ENCODE data around the gene MTHFD2L.
"Not testable (repeated sequence)": the region's sequence is repeated elsewhere in the genome, so short reads cannot be mapped to it uniquely, and the experiment has no call there.

Gene MTHFD2L

GRCh38 chr4:74331944-74332343 lies 174.0 kb downstream of the MTHFD2L start:
- no peak for DNase-seq (ENCODE audit: low read depth, low spot score)

- no peak for DNase-seq (ENCODE audit: low read depth, low spot score)
Observed at GRCh38 chr4:74334636-74335035, 176.7 kb downstream of the MTHFD2L start.

GRCh38 chr4:74335341-74336021 lies 177.6 kb downstream of the MTHFD2L start:
- no peak for DNase-seq (ENCODE audit: low read depth, low spot score)

- no peak for DNase-seq (ENCODE audit: low read depth, low spot score)
Observed at GRCh38 chr4:74338792-74339333, 180.9 kb downstream of the MTHFD2L start.

GRCh38 chr4:74339501-74339900 lies 181.6 kb downstream of the MTHFD2L start:
- no peak for DNase-seq (ENCODE audit: low read depth, low spot score)

- DNase-seq (ENCODE audit: low read depth, low spot score) = not testable (repeated sequence)
Observed at GRCh38 chr4:74340421-74340820, 182.5 kb downstream of the MTHFD2L start.

GRCh38 chr4:74344031-74344430 lies 186.1 kb downstream of the MTHFD2L start:
- no peak for DNase-seq (ENCODE audit: low read depth, low spot score)

Data from activated CD4-positive, CD25-positive, alpha-beta regulatory T cell treated with anti-CD3 and anti-CD28 coated beads, Interleukin-2, amount 50 U/mL, for 16 hours (primary cell).